Brain pericyte (primary cell): ENCODE measurements around the gene PSME2.

Source experiments
- DNase-seq: peaks from one replicate; pipeline ENCODE4 v3.0.0-alpha.2; 2012; ENCODE audit warnings: low read depth, low spot score

Gene PSME2

DNA sequence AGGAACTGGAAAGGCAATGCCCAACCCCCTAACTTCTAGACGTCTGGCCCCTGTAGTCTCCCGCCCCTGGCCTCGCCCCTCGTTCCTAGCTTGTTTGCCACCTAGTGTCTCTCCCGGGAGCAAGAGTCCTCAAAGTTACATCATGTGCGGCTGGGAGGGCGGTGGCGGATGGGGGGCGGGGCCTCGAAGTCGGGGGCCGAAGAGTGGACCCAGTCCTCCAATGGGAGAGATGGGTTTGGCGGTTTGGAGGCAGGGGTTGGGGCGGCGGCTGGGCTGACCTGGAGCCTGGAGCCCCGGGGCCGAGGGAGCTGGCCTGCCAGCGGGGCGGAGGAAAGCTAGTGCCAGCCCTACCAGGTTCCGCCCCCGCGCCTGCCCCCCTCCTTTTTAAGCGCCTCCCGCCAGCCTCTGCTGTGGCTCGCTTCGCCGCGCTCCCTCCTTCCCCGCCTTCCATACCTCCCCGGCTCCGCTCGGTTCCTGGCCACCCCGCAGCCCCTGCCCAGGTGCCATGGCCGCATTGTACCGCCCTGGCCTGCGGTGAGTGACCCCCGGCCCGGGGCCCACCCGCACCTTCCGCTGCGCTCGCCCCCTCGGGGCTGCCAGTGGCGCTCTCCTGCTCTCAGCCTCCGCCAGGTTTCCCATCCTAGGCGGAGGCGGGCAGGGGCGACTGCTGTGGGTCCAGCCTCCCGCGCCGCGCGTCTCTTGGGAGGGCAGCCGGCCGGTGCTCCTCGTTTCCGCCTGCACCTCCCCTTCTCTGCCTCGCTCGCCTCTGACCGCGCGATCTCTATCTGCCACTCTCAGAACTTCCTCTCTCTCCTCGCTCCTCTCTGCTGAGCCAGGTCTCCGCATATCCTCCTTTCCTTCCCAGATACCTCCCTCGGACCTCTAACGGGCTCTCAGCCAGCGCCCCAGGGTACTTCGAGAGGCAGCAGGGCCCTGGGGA is 52.2 kb downstream of the PSME2 start, which contains the start of gene PCK2:
Gene PCK2, plus strand, starts transcription at position 411 of the 940 bp plus-strand sequence. Its CDS starts 95 bp downstream, at position 506.
- no peak for DNase-seq
